Measurements from ENCODE around the gene AKR1C1.
"Not testable (repeated sequence)": the region's sequence is repeated elsewhere in the genome, so short reads cannot be mapped to it uniquely, and the experiment has no call there.

GRCh38 chr10:4965763-4966162, 2.5 kb downstream of the AKR1C1 start:
- not testable (repeated sequence) for TF ChIP-seq CTCF (IDR thresholded peaks at IDR 0.05); NFATC4 (CRISPR knock-in tag; IDR thresholded peaks at IDR 0.05)

Measured in WTC11 (cell line).